HG02870 (cell line): ENCODE measurements around the gene NUDT22.

ENCODE experiments used
- ATAC-seq: cut with Tn5 transposase; IDR thresholded peaks from one replicate; pipeline ENCODE4 v1.9.1; 2021; ENCODE audit warnings: mild to moderate bottlenecking, moderate library complexity; ENCODE audit not compliant: unreplicated experiment

Gene NUDT22

DNA sequence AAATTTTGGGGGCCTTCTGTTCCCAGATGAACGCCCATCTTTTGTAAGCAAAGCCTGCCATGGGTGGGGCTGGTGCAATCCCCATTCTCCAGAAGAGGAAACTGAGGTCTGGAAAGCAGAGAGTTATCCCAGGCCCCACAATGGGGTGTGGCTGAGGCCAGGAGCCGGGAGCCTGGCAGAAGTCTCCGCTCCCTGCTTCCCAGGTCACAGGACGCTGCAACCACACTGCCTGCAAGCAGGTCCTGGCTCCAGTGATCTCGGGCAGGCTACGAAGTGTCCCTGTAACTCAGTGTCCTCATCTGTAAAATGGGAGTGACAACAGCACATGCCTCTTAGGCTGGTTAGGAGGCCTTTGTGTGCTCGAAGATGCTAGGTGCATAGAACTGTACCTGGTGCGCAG is 27.0 kb downstream of the NUDT22 start:
- ATAC-seq = no peak

- ATAC-seq = no peak
Measured at GRCh38 chr11:64253481-64253880, 27.4 kb downstream of the NUDT22 start.

DNA sequence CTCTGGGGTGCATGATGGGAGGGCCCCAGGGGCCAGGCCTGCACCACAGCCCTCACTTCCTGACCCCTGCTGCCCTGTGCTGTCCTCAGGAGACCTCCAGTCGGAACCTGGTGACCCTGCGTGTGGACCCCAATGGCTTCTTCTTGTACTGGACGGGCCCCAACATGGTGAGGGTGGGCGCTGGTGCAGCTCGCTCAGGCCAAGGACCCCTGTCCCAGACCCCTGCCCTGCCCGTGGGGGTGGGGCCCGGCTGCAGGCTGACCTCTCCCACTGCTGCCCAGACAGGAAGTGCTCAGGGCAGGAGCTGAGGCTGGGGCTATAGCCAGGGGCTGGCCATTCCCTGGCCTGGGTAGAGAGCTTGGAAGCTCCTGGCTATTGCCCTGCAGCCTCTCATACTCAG is 28.3 kb downstream of the NUDT22 start:
- ATAC-seq = no peak

- ATAC-seq = no peak
Measured at GRCh38 chr11:64255135-64256128, 29.4 kb downstream of the NUDT22 start.

- ATAC-seq = no peak
Measured at GRCh38 chr11:64256300-64256699, 30.2 kb downstream of the NUDT22 start.

- no peak for ATAC-seq
Measured at GRCh38 chr11:64258356-64258755, 32.3 kb downstream of the NUDT22 start.

GRCh38 chr11:64258946-64259532 is 33.0 kb downstream of the NUDT22 start:
- ATAC-seq = no peak

DNA sequence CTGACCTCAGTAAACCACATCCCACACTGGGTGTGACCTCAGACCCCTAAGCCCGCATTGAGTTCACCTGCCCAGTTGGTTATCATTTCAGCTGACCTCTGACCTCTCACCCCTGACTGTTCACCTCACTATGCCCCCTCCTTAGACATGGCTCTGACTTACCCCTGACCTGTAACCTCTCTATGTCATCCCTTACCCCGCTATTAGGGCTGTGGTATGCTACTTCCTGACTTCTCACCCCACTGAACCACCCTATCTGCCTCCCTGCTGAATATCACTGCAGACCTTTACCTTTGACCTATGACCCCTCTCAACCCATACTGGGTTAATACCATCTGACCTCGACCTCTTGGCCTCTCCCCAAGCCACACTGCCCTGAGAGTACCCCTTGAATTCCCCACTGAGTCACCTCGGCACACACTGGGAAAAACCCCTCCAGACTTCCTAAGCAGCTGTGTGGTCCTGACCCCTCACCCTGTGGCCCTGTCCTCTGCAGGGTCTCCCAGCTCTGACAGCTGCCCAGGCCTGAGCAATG is 33.5 kb downstream of the NUDT22 start:
- no peak for ATAC-seq

DNA sequence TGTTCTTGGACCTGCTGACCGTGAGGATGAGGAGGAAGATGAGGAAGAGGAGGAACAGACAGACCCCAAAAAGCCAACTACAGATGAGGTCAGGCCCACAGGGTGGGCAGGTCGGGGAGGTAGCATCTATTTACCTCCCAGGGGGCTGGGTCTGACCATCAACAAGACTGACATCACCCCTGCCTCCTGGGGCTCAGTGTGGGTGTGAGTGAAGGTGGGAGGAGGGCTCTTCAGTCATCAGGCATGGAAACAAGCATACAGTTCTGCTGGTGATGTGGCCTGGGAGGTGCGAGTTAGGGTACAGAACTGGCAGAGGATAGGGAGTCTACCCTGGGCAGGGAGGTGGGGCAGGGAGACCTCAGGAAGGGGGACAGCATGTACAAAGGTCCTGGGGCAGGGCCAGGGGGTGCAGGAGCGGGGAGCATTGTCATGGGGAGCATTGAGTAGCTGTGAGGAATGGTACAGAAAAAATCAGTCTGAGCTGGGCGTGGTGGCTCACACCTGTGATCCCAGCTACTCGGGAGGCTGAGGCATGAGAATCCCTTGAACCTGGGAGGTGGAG is 34.2 kb downstream of the NUDT22 start:
- ATAC-seq = no peak

DNA sequence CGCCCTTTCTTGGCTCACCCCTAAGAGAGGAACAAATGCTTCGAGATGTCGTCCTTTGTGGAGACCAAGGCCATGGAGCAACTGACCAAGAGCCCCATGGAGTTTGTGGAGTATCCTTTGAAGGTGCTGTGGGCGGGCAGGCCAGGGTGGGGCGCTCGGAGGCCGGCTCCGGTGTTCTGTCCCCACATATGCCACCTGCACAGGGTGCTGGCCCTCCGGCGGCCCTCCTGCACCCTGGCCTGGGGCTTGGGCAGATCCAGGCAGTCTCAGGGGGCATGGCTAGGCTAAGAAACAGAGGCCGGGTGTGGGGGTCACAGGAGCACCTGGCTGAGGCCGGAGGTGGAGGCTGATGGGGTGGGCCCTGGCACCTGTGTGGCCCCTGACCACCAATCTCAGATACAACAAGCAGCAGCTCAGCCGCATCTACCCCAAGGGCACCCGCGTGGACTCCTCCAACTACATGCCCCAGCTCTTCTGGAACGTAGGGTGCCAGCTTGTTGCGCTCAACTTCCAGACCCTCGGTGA is 35.5 kb downstream of the NUDT22 start:
- ATAC-seq = no peak

GRCh38 chr11:64262271-64263002 is 36.4 kb downstream of the NUDT22 start:
- no peak for ATAC-seq

DNA sequence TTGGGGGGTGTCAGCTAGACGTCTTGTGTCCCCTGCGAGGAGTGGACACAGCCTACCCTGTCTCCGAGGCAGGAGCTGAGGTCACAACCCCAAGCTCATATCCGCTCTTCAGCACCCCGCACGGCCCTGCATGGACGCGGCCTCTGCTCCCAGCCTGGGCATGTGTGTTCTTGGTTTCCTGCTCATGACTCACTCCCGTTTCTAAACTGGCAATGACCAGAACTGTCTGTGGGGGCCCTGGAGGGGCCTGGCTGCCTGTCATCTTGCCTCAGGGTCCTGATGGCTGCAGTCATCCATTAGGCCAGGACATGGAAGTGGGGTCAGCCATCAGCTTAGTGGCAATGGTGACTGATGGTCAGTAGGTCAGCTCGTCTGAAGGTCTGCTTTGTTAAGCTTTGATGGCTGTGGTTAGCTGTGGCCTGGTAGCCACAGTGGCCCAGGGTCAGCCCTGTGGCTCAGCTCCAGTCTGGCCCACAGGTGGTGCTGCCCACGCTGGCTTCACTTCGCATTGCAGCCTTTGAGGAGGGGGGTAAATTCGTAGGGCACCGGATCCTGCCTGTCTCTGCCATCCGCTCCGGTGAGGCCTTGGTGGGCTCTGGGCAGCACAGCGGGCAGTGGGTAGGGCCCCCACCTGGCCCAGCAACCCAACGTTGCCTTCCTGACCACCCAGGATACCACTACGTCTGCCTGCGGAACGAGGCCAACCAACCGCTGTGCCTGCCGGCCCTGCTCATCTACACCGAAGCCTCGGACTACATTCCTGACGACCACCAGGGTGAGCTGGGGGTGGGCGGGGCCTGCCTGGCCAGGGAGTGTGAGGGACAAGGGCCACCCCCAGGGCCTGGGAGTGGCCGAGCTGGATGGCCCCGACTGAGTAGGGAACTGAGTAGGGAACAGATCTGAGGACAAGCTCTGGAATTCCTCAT is 37.2 kb downstream of the NUDT22 start:
- no peak for ATAC-seq

- ATAC-seq = no peak
Measured at GRCh38 chr11:64263947-64264317, 37.9 kb downstream of the NUDT22 start.

DNA sequence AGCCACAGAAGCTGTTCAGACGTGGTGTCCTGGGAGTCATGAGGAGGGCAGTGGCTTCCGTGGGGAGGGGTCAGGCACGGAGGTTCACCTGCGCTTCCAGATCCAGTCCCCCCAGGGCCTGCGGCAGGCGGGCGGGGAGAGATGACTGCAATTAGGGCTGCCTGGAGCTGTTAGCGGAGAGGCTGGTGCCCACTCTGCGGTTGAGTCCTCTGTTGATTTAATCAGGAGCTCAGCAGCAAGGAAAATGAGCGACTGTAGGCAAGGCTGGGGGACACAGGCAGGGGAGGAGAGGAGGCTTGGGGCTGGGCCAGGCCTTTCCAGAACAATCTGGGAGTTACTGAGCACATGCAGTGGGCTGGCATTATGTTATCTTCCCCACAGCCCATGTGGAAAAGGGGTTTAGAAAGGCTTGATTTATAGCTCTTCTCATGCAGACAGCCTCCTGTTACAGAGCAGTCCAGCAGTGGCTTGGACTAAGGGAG is 38.3 kb downstream of the NUDT22 start:
- ATAC-seq = no peak

DNA sequence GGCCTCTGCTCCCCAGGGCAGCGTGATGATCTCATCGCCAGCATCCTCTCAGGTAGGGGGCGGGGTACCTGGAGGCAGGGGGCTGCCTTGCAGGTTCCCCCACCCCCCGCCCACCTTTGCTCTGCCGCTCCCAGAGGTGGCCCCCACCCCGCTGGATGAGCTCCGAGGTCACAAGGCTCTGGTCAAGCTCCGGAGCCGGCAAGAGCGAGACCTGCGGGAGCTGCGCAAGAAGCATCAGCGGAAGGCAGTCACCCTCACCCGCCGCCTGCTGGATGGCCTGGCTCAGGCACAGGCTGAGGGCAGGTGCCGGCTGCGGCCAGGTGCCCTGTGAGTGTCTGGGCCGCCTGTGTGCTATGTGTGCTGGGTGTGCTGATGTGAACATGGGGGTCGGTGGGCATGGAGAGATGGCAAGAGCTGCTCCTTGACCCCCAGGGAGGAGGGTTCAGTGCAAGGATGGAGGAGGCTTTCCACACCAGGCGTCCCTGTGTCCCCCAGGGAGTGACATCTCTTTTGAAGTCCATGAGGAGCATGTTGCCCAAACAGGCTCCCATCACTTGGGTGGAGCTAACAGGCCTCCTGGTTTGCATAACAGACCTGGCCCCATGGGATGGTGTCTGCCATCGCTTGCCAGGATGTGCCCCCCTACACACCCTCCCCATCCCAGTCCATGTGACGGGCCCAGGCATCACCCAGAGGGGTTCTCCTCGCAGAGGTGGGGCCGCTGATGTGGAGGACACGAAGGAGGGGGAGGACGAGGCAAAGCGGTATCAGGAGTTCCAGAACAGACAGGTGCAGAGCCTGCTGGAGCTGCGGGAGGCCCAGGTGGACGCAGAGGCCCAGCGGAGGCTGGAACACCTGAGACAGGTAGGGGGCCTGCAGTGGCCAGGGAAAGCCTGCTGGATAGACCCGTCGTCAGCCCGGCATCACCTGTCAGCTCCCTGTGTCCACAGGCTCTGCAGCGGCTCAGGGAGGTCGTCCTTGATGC is 39.4 kb downstream of the NUDT22 start:
- ATAC-seq = no peak

- no peak for ATAC-seq
Measured at GRCh38 chr11:64266339-64266738, 40.3 kb downstream of the NUDT22 start.

- ATAC-seq = no peak
Measured at GRCh38 chr11:64267207-64267945, 41.3 kb downstream of the NUDT22 start.
